Cardiac muscle cell (in vitro differentiated cells and primary cell): ENCODE measurements around the gene IQSEC3. TPM values are rescaled to one million over a fixed set of nuclear protein-coding genes. Genes with fewer than 3 reads are reported as not detected.

ENCODE experiments used
- DNase-seq, 2 donors: peaks; one replicate each; pipeline versions ENCODE4 v3.0.0 to v3.0.0-alpha.2; 2010 to 2017; ENCODE audit warnings: low read depth in 1 of 2, low spot score in 1 of 2
- H3K27ac ChIP-seq: fragments of 200-600 bp; sonication (generic); 2 replicates; pipeline ENCODE4 v1.5.1; 2016
- H3K27me3 ChIP-seq: fragments of 200-600 bp; sonication (generic); 2 replicates; pipeline ENCODE4 v1.6.0; 2016; ENCODE audit warnings: control low read depth
- H3K36me3 ChIP-seq: fragments of 200-600 bp; sonication (generic); 2 replicates; pipeline ENCODE4 v1.5.1; 2016; ENCODE audit warnings: control low read depth
- H3K4me1 ChIP-seq: fragments of 200-600 bp; sonication (generic); 2 replicates; pipeline ENCODE4 v1.8.1; 2017; ENCODE audit warnings: low read depth, mild to moderate bottlenecking, mixed run types
- H3K4me3 ChIP-seq: fragments of 200-600 bp; sonication (generic); 2 replicates; pipeline ENCODE4 v1.5.1; 2016; ENCODE audit warnings: mild to moderate bottlenecking
- H3K9me3 ChIP-seq: fragments of 200-600 bp; sonication (generic); 2 replicates; pipeline ENCODE4 v1.5.1; 2017; ENCODE audit warnings: low read depth, mild to moderate bottlenecking, control low read depth
- polyA plus RNA-seq: library from polyadenylated mRNA; unstranded; fragments of >200 nt; fragmentation: Nextera tagmentation; extraction: Ambion mirVana; gene quantifications from 2 replicates; pipeline ENCODE4 v1.2.1, GENCODE V29; 2016
- total RNA-seq: library from RNA; depleted of rRNA; stranded (reverse); fragments of >200 nt; gene quantifications from 2 replicates; pipeline ENCODE4 v1.2.3, GENCODE V29; 2016
- TF ChIP-seq, protein P1 (sequence below): IDR thresholded peaks from 2 replicates; pipeline ENCODE4 v1.5.1; 2012; ENCODE audit warnings: low read depth, mild to moderate bottlenecking, low read length

The IQSEC3 gene
- total and polyA plus RNA-seq, 2 experiments from 2014 or later: 0.42 to 2.7 TPM

DNA sequence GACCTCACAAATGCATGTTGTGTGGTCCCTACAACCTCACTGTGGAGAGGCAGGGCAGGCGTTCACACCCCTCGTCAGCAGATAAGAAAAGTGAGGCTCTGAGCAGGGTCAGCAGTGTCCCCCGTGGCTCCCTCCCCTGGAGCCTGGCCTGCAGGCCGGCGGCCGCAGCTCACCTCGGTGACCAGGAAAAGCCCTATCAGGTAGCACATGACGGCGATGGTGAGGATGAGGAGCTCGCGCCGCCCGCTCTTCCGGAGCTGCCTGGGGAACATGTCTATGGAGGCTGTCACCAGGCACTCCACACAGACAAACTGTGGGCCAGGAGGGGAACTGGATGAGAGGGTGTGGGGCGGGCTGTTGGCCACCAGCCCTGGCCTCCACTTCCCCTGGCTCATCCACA is 129.4 kb downstream of the IQSEC3 start:
- no peak overlapping the region for H3K27ac ChIP-seq
- no peak for DNase-seq
- TF ChIP-seq, protein P1, sequence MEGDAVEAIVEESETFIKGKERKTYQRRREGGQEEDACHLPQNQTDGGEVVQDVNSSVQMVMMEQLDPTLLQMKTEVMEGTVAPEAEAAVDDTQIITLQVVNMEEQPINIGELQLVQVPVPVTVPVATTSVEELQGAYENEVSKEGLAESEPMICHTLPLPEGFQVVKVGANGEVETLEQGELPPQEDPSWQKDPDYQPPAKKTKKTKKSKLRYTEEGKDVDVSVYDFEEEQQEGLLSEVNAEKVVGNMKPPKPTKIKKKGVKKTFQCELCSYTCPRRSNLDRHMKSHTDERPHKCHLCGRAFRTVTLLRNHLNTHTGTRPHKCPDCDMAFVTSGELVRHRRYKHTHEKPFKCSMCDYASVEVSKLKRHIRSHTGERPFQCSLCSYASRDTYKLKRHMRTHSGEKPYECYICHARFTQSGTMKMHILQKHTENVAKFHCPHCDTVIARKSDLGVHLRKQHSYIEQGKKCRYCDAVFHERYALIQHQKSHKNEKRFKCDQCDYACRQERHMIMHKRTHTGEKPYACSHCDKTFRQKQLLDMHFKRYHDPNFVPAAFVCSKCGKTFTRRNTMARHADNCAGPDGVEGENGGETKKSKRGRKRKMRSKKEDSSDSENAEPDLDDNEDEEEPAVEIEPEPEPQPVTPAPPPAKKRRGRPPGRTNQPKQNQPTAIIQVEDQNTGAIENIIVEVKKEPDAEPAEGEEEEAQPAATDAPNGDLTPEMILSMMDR: no peak
- peaks cover 13% of the 10 kb centered on the region for H3K27me3 ChIP-seq
- no peak overlapping the region for H3K4me3 ChIP-seq
- no peaks in the 10 kb centered on the region for H3K9me3 ChIP-seq
- H3K36me3 ChIP-seq: no peaks in the 10 kb centered on the region
- H3K4me1 ChIP-seq: no peaks in the 10 kb centered on the region

- Histone ChIP-seq H3K4me1 (no peaks in the 10 kb centered on the region), H3K4me3 (no peak overlapping the region), H3K27ac (no peak overlapping the region), H3K27me3 (peaks cover 18% of the 10 kb centered on the region), H3K9me3 (no peaks in the 10 kb centered on the region), H3K36me3 (no peaks in the 10 kb centered on the region)
- DNase-seq: no peak
- TF ChIP-seq, protein P1: no peak
Measured at GRCh38 chr12:196436-196835, 129.9 kb downstream of the IQSEC3 start.

DNA sequence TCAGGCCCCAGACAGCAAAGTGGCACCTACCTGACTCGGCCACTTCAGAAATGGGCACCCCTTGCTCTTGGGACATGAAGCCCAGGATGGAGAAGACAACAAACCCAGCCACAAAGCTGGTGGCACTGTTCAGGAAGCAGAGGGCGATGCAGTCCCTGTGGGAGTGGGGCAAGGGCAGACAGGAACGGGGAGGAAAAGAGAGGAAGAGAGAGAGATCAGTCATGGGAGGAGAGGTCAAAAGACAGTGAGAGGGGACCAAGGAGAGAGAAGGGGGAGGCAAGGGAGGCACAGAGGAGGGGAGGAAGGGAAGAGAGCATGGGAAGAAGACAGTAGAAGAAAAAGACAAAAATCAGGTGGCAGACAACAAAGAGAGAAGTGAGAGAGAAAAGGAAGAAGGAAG is 130.8 kb downstream of the IQSEC3 start:
- DNase-seq: no peak
- H3K27ac ChIP-seq: no peak overlapping the region
- H3K9me3 ChIP-seq: no peaks in the 10 kb centered on the region
- no peaks in the 10 kb centered on the region for H3K4me1 ChIP-seq
- H3K27me3 ChIP-seq: peaks cover 27% of the 10 kb centered on the region
- H3K4me3 ChIP-seq: no peak overlapping the region
- TF ChIP-seq, protein P1: no peak
- no peaks in the 10 kb centered on the region for H3K36me3 ChIP-seq

DNA sequence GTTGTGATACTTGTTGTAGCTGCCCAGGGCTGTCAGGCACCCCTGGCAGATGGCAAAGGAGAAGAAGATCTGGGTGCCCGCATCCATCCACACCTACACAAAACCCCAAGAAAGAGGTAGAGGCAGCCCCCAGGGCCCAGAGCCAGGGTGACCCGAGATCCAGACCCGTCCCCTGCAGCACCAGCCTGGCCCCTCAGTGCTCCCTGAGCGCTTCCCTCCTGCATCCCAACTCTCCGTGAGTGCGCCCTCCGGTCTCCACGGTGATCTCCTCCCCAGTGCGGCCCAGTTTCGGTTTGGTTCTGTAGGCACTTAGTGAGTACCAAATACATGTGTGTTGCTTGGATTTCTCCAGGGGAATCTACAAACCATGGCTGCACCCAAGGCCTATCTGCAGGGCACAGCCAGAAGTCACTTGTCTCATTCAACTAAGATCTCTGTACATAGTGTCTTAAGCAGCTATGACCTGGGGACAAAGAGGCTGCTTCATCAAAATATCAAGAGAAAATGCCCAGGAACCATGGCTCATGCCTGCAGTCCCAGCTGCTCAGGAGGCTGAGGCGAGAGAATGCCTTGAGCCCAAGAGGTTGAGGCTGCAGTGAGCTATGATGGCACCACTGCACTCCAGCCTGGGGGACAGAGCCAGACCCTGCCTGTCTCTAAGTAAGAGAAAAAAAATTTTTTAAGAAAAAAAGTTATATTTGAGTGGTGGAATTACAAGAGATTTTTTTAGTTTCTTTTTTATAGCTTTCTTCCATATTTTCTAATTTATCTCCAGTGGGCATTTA is 131.5 kb downstream of the IQSEC3 start:
- TF ChIP-seq, protein P1: no peak
- Histone ChIP-seq H3K9me3 (no peaks in the 10 kb centered on the region), H3K27ac (no peak overlapping the region), H3K4me3 (no peak overlapping the region), H3K27me3 (peaks cover 33% of the 10 kb centered on the region), H3K36me3 (no peaks in the 10 kb centered on the region), H3K4me1 (no peaks in the 10 kb centered on the region)
- DNase-seq: no peak

GRCh38 chr12:198705-199104 is 132.1 kb downstream of the IQSEC3 start:
- Histone ChIP-seq H3K4me3 (no peak overlapping the region), H3K36me3 (no peaks in the 10 kb centered on the region), H3K9me3 (no peaks in the 10 kb centered on the region), H3K27me3 (peaks cover 39% of the 10 kb centered on the region), H3K27ac (no peak overlapping the region), H3K4me1 (no peaks in the 10 kb centered on the region)
- DNase-seq: no peak
- TF ChIP-seq, protein P1: no peak
